Inflammatory macrophage (primary cell): Measurements from ENCODE around the gene PAX8.

Experiments used
- DNase-seq, 2 donors: peaks; one replicate each; pipeline ENCODE4 v3.0.0-alpha.2; 2020 to 2022

PAX8 gene

DNA sequence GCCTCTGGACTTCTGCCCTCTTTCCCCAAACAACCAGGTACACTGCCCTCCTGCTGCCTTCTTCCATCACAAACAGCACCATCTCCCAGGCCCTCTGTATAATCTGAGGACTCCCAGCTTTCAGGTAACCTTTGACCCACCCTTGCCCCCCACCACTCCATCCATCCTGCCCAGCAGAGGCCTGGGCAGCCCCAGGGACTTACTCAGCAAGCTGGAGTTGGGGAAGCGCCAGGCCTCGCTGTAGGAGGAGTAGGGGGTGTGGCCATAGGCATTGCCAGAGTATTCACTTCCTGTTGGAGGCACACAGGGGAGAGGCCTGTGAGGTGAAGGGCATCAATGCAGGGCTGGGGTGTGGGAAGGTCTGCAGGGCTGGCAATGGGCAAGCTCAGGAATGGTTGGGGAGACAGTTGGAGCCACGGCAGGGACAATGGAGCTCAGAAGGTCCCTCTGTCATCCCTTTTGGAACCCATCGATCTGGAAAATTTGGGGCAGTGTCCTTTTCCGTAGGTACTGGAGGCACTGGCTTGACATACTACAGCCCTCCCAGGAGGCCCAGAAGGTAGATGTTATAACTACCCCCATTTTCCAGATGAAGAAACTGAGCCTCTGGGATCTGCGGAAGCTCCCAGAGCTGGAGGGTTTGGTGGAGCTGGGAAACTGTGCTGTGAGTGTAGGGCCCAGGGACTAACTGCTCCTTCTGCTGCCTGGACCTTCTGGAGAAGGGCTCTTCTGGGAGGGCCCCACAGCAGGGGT lies 58.7 kb downstream of the PAX8 start:
- peak; percentile 79 to 85 for DNase-seq

DNA sequence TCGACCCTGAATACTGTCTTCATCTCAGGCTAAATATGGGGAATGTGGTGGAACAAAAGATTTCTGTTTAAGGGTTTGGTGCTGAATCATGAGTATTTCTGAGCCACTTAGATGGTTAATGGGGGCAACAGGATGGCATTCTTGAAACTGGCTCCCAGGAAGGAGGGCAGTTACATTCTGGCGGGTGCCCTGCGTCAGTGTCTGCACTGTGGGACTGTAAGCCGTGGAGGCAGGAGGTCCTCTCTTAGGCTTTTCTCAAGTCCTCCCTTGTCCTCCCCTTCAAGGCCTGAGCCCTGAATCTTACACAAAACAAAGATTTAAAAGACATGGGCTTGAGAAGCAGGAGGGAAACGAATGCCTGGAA lies 59.2 kb downstream of the PAX8 start:
- DNase-seq: no peak

- DNase-seq: no peak
Measured at GRCh38 chr2:113219092-113219441, 59.7 kb downstream of the PAX8 start.

DNA sequence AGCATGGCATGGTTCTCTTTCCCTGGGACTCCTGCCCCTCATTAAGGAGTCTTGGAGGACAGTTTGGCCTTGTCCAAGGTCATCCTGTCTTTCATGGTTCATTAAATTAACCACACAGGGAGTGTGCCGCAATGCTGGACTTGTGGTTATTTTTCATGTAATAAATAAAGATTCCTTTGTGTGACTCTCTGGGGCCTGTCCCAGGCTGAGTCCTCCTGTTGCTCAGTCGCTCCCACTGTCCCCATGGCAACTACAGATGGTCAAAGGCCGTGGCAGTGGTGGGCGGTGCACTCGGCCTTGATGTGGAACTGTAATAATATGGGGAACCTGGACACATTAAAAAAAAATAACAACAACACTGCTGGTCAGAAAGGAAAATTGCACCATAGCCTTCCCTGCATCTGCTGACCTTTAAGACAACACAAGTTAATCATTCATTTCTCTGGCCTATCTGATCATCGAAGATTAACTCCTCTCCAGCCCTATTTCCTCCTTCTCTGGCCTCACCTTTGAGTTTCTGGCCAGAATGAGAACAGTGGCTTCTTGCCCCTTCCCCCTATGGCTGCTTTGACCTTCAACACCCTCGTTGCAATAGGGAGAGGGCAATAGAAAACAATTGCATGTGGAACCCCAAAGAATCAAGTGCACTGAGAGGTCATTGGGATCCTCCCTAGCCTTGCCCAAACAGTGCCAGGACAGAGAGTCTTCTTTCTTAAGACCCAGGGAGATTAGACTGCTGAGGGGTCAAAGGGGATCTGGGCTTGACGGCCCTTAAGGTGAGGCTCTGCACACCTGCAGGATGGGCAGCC lies 60.2 kb downstream of the PAX8 start:
- DNase-seq: peak; percentile 96 to 97

DNA sequence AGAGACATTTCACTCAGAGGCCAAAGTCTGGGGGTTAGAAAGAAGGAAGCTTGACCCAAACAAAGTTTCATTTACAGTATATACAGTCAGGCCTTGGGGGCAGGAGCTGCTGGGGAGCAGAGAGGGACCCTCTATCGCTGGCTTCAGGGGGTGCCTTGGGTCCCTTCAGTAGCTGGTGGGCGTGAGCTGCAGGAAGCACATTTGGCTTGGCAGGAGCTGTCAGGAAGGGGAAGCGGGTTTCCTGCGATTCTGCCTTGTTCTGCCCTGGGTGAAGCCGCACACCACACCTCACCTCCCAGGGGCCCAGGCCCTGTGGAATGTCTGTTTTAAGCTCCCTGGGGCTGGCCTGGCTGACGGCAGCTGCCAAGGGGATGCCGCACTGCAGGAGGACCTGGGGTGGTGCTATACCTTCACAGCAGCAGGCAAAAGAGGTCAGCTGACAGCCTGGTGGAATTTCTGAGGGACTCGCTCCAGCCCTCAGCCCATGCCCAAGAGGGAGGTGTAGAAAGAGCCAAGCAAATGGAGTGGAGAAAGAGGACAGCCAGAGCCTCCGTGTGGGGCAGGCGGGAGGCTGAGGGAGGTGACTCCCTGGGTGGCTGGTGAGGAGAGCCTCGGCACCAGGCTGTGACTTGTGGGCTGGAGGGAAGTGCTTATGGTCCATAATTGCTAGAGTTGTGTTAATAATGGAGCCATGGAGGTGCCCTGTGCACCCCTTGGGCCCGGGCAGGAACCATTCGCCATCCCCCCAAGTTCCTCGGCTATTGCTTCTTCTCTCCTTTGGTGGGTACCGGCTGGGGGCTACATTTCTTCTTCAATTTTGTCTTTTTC lies 61.1 kb downstream of the PAX8 start:
- DNase-seq: peak in 1 of 2 donors; percentile 45

- DNase-seq: no peak
Measured at GRCh38 chr2:113216891-113217454, 61.7 kb downstream of the PAX8 start.

DNA sequence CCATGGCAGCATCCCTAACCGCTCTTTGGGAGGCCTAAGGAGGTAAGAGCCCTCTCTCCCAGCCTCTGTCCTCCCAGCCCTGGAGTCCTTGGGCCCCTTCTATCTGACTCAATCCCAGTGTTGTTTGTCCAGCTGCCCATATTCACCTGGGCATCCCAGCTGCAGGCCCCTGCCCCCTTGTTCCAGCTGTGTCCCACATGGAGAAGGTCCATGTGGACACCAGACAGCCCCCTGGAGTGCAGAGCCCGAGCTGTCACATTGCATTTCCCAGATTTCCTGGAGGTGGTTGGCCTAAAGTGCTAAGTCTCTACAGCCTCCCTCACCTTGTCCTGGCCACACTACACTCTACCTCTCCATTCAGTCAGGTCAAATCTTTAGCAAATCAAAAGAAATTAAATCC lies 62.4 kb downstream of the PAX8 start:
- no peak for DNase-seq

DNA sequence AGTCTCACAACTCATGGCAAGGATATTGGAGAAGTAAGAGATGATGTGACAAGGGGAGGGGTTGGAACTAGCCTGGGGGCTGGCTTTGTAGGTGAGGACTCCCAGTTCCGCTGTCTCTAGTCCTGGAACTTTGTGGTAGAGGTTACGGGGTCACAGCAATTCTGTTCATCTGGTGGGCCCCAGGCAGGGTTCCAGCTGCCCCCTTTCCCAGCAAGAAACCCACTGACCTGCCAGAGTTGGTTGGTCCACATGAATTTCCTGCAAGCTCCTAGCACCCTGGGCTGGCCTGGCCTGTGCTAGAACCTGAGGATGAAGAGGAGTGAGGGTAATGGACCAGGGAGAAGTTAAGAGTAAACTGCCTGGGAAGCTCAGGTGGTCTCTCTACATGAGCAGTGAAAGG lies 63.7 kb downstream of the PAX8 start:
- no peak for DNase-seq

- DNase-seq: no peak
Measured at GRCh38 chr2:113214141-113214540, 64.6 kb downstream of the PAX8 start.

GRCh38 chr2:113213061-113213930 lies 65.4 kb downstream of the PAX8 start:
- DNase-seq: no peak

GRCh38 chr2:113212245-113213060 lies 66.3 kb downstream of the PAX8 start:
- DNase-seq: peak in 1 of 2 donors; percentile 45

DNA sequence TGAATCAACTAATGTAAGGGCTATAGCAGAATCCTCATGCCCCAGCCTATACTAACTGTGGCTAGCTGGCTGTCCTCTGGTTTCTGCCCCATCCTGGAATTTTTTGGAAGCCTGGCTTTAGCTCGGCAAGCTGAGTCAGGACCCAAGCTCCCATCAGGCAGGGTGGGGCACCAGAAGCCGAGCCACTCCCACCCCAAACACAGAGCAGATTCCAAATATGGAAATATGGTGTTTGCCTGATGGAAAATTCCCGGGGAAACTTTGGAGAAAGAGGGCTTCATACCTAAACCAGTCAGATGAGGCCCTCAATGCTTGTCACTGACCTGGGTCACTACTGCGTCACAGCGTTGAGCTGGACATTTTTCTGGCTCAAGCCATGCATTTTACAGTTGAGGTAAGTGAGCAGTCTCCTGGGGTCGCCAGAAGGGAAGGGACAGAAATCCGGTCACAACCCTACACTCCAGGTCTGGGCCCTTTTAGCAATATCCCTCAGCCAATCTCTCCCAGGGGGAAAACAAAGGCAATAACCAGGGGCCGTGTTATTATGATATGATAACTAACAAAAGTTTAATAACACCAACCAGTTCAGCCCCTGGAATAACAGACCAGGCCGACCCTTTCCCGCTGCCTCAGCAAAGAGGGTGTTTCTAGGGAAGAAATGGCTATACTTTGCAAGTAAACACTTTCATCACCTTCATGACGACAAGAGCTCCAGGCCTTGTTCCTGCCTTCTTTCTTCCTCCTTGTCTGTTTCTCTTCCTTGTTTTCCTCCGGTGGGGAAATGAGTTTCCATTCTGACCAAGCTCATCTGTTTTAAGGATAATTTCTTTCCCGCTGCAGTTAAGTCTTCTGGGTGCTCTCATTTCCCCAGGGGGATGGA lies 67.3 kb downstream of the PAX8 start:
- peak; percentile 65 to 67 for DNase-seq

DNA sequence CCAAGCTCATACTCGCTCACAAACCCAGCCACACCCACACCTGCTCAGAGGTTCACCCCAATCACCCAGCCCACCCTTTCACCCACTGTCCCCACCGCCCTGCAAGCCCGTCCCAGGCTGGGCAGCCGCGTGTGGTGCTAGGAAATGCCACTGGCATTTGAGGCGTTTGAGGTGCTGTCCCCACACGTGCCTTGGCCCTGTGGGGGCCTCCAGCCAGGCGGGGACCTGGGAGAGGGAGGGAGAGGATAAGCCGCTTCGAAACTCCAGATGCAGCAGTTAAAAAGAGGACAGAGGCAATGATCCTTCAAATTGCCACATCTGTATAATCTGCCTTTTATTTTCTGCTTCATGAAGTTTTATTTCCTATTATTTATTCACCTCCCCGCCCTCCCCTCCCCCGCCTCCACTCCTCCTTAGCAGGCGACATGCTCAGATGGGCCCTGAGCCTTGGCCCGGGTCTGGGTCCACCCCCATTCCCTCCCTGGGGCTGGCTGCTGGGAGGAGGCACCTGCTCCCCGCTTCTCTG lies 69.0 kb downstream of the PAX8 start:
- no peak for DNase-seq

DNA sequence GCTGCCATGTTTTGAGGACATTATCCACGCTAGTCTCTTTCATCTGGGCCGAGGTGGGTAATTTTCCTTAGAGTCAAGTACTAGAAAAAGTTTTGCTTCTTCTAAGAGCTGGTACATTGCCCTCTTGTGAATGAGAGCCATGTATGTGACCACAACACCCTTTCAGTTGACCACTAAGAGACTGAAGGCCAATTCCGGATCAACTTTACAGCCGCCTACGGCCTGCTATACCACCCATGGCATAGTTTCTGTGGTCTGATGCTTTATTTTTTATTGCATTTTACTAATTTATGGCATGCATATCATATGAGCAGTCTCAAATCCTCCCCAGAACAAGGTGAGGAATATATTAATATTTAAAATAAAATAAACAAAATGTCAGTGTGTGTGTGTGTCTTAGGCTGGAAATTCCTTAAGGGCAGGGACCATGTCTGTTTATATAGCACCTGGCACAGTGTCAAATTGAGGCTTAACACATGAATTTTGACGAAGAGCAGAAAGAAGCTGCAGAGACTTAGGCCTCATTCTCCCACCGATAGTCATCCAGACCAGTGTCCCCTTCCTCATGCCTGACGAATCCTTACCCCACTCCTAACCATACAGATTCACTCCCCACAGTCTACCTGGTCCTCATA lies 69.6 kb downstream of the PAX8 start:
- DNase-seq: no peak

DNA sequence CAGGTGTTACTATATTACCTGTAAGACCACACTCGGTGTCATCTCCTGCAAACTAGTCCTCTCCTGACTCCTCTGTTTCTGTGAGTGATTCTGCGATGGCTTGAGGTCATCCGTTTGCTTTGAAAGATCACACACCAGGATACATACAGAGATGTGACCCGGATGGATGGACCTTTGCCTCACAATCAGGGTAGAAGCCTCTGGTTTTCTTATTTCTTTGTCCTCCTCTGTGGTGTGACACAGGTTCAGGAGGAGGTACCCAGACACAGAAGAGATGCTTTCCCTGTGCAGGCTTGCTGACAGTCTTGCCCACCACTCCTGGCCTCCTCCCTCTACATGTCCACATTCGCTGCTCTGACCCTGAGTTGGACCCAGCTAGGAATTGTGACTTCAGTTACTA lies 70.3 kb downstream of the PAX8 start:
- DNase-seq: no peak

DNA sequence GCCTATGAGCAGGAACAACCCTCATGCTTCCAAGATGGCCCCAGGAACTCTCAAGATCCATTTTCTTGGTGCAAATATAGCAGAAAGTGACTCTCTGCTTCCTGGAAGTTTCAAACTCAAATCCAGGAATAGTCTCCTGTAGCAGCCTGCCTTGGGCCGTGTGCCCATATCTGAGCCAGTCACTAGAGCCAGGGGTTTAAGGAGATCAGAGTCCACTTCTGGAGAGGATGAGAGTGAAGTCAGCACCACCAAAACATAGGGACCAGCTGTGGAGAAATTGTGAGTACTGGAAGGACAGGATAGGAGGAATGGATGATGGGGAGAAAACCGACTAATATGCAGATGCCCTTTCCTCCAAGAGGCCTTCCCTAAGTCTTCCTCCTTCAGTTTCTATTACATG lies 71.7 kb downstream of the PAX8 start:
- no peak for DNase-seq

DNA sequence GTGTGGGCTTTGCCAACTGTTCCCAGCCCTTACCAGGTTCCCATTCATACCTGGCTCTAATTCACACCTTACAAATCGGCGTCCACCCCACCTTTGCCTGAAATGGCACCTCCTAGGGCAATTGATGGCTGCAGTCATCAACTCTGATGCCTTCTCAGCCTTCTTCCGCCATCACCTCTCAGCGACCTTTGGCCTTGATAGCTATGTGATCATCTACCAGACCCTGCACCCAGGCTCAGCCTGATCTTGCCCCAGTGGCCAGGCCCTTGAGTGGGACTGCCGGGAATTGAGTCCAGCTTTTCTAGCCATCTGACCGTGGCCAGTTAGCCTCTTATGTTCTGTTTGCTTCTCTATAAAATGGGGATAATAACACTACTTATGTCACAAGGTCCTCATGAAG lies 72.5 kb downstream of the PAX8 start:
- DNase-seq: no peak

DNA sequence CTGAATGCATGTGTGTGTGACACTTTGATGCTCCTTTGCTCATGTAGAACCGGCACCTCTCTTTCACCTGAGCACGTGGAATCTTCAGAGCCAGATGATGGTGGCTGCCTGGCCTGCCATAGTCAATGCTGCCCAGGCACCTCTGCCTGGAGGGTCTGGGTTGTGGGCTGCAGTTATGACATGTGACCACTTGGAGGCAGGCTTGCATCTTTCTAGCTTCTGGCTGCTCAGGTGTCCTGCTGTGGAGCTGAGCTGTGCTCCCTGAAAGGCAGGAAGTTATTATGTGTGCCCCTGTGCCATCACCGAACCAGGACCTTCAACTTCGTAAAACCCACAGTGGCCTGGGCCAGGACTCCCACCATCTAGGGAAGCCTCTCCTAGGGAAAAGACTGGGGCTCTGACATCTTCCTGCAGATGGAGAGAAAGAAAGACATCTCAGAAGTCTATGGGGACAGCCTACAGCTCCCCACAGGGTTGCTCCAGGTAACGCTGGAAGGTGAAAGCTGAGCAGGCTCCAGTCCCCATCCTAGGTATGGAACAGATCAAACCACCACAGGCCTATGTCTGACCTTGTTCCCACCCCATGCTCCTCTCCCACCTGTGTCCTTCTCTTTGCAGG lies 74.7 kb downstream of the PAX8 start:
- DNase-seq: peak; percentile 69 to 71

GRCh38 chr2:113203217-113203530 lies 75.5 kb downstream of the PAX8 start:
- no peak for DNase-seq
